ENCODE measurements around the gene L3MBTL2.
"Not testable (repeated sequence)": the region's sequence is repeated elsewhere in the genome, so short reads cannot be mapped to it uniquely, and the experiment has no call there.

The L3MBTL2 gene

GRCh38 chr22:41242396-41243117, 37.4 kb downstream of the L3MBTL2 start:
- no peak for DNase-seq

GRCh38 chr22:41243361-41243760, 38.2 kb downstream of the L3MBTL2 start:
- no peak for DNase-seq

- no peak for DNase-seq
Observed at GRCh38 chr22:41245917-41246499, 40.9 kb downstream of the L3MBTL2 start.

- no peak for DNase-seq
Observed at GRCh38 chr22:41247703-41248102, 42.6 kb downstream of the L3MBTL2 start.

GRCh38 chr22:41248314-41248713, 43.2 kb downstream of the L3MBTL2 start:
- no peak for DNase-seq

- DNase-seq = no peak
Observed at GRCh38 chr22:41248758-41249157, 43.6 kb downstream of the L3MBTL2 start.

GRCh38 chr22:41249442-41249841, 44.3 kb downstream of the L3MBTL2 start:
- DNase-seq = no peak

GRCh38 chr22:41250127-41250526, 45.0 kb downstream of the L3MBTL2 start:
- DNase-seq = no peak

GRCh38 chr22:41252365-41252764, 47.3 kb downstream of the L3MBTL2 start:
- DNase-seq = no peak

GRCh38 chr22:41254230-41254629, 49.1 kb downstream of the L3MBTL2 start:
- DNase-seq = no peak

- no peak for DNase-seq
Observed at GRCh38 chr22:41256254-41257253, 51.4 kb downstream of the L3MBTL2 start.

- no peak for DNase-seq
Observed at GRCh38 chr22:41257696-41258095, 52.6 kb downstream of the L3MBTL2 start.

GRCh38 chr22:41259756-41260155, 54.6 kb downstream of the L3MBTL2 start:
- DNase-seq = not testable (repeated sequence)

GRCh38 chr22:41260871-41261270, 55.8 kb downstream of the L3MBTL2 start:
- no peak for DNase-seq

GRCh38 chr22:41261541-41262249, 56.6 kb downstream of the L3MBTL2 start:
- DNase-seq = no peak

GRCh38 chr22:41262250-41262765, 57.2 kb downstream of the L3MBTL2 start:
- no peak for DNase-seq

- DNase-seq = no peak
Observed at GRCh38 chr22:41263704-41264103, 58.6 kb downstream of the L3MBTL2 start.

- DNase-seq = no peak
Observed at GRCh38 chr22:41264408-41264941, 59.4 kb downstream of the L3MBTL2 start.

- no peak for DNase-seq
Observed at GRCh38 chr22:41267958-41268357, 62.8 kb downstream of the L3MBTL2 start.

- no peak for DNase-seq
Observed at GRCh38 chr22:41271787-41272186, 66.7 kb downstream of the L3MBTL2 start.

- no peak for DNase-seq
Observed at GRCh38 chr22:41273128-41273527, 68.0 kb downstream of the L3MBTL2 start.

GRCh38 chr22:41274856-41275255, 69.7 kb downstream of the L3MBTL2 start:
- no peak for DNase-seq

All from stimulated activated CD4-positive, alpha-beta T cell treated with anti-CD3 and anti-CD28 coated beads, Interleukin-2, amount 100 ng/mL, for 48 hours (primary cell).